Thyroid gland (tissue), 4 donors: ENCODE measurements around the gene DUOX1. TPM values are rescaled to one million over a fixed set of nuclear protein-coding genes. Genes with fewer than 3 reads are reported as not detected.
A peak's percentile ranks its signal among the peaks of the same experiment; 100 is the strongest.

Experiments used
- DNase-seq, 2 donors: peaks; one replicate each; pipeline ENCODE4 v3.0.0-alpha.2; 2019
- H3K27ac ChIP-seq, 3 donors: fragments of 200-600 bp; sonication (generic); 1 replicate in 2 of 3; 2 replicates in 1 of 3; pipeline ENCODE4 v1.5.1; 2016 to 2019; ENCODE audit warnings: mild to moderate bottlenecking in 1 of 3, moderate library complexity in 1 of 3
- H3K27me3 ChIP-seq: fragments of 200-600 bp; sonication (generic); one replicate; pipeline ENCODE4 v1.5.1; 2019
- H3K36me3 ChIP-seq, 2 donors: fragments of 200-600 bp; sonication (generic); one replicate each; pipeline ENCODE4 v1.5.1; 2016 to 2019
- H3K4me1 ChIP-seq, 2 donors: fragments of 200-600 bp; sonication (generic); one replicate each; pipeline ENCODE4 v1.5.1; 2017 to 2019
- H3K4me3 ChIP-seq, 3 donors: fragments of 200-600 bp; sonication (generic); replicated peaks in 1 of 3; 1 replicate in 2 of 3; 2 replicates in 1 of 3; pipeline ENCODE4 v1.5.1; 2016; ENCODE audit warnings: mild to moderate bottlenecking in 1 of 3
- H3K9me3 ChIP-seq: fragments of 200-600 bp; sonication (generic); one replicate; pipeline ENCODE4 v1.5.1; 2017
- CTCF ChIP-seq, 6 experiments: fragments of 200-600 bp in 3 of 6; fragments of 450-650 bp in 3 of 6; sonication (generic) in 3 of 6; IDR thresholded peaks; one replicate each; pipeline ENCODE4 v1.5.1; 2016 to 2019; ENCODE audit warnings: antibody characterized with exemption in 6 of 6, mild to moderate bottlenecking in 2 of 6, inconsistent platforms in 1 of 6, moderate library complexity in 1 of 6
- POLR2A ChIP-seq, 2 donors: fragments of 450-650 bp; IDR thresholded peaks; one replicate each; pipeline ENCODE4 v1.6.1; 2017; ENCODE audit warnings: antibody characterized with exemption in 2 of 2, mild to moderate bottlenecking in 2 of 2, moderate library complexity in 1 of 2
- WGBS, 2 donors: methylation state at CpG; one replicate each; pipeline ENCODE4 v1.1.5; 2017; 5-methylcytosine and 5-hydroxymethylcytosine counted together
- intact Hi-C: fragments of 100-400 bp; cut with DNase I; formaldehyde crosslinking; loops from one replicate; pipeline ENCODE4 v1.15.1; 2023
- total RNA-seq, 4 donors: library from RNA; depleted of rRNA; stranded (reverse); fragments of >200 nt; gene quantifications; one replicate each; pipeline ENCODE4 v1.2.3, GENCODE V29; 2016

The DUOX1 gene
- total RNA-seq, 4 donors from 2014 or later, result 132 to 313 (median 234) TPM

DNA sequence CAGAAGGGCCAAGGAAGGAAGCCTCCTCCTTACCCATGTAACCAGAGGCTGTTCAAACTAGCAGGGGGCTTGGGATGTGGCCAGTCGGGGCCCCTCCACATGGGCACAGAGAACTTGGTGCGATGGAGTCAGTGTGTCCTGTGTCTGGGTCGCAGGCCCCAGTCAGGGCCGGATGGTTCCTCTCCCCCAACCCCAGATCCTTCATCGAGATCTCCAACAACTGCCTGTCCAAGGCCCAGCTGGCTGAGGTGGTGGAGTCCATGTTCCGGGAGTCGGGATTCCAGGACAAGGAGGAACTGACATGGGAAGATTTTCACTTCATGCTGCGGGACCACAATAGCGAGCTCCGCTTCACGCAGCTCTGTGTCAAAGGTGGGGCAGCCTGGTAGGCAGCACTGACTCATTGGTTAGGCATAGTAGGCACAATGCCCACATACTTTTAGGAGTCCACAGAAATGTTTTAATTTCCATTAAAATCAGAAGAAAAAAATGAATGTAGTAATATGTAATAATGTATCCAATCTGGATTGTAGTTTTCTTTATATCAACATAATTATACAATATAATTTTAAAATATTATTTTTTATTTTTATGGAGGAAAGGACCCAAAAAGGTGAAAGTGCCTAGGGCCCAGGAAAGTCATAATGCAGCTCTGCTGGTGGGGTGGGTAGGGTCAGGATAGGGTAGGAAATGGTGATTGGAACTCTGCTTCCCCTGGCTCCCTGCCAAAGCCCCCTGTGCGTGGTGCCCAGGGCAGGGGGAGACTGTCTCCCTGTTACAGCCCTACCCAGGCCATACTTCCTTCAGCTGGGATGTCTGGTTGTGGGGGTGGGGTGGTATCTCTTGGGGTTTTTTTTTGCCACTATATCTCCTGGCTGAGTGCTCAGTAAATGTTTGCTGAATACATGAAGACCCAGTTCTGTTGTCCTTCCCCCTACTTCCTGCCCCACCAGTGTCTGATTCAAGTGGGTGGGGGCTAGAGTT is 18.6 kb downstream of the DUOX1 start:
- no peak for DNase-seq
- no peak for TF ChIP-seq CTCF (IDR thresholded peaks at IDR 0.05)
- no peak for TF ChIP-seq POLR2A (IDR thresholded peaks at IDR 0.05)
- Histone ChIP-seq H3K4me1 (no peaks in the 10 kb centered on the region), H3K27me3 (no peaks in the 10 kb centered on the region), H3K36me3 (peaks cover 50 to 53% of the 10 kb centered on the region in 2 donors), H3K27ac (peak overlapping the region in 1 of 3 donors; percentile 14), H3K9me3 (no peaks in the 10 kb centered on the region), H3K4me3 (no peak overlapping the region)
- intact Hi-C loops, result no loop called here
- WGBS, 2 donors, result 89 to 92% methylated on average over 12 of the region's 12 CpGs

DNA sequence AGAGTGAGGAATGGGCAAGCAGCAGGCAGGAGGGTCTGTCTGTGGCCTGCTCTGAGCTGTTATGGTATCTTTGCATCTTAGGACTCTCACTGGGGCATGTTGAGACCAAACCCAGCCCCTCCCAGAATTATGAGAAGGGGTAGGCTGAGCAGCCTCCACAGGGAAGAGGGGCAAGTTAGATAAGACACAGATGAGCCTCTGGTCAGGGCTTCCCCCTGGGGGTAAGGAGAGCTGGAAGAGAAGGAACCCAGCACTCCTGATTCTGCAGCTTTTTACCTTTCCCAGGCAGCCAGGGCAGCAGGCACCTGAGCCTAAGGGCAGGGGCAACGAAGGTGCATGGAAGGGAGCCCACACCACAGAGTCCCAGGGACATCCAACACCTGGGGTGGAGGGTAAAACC is 19.3 kb downstream of the DUOX1 start:
- DNase-seq, result no peak
- H3K36me3 ChIP-seq, result peaks cover 46 to 47% of the 10 kb centered on the region in 2 donors
- intact Hi-C loops, result no loop called here
- H3K9me3 ChIP-seq, result no peaks in the 10 kb centered on the region
- no peak overlapping the region for H3K4me3 ChIP-seq
- no peaks in the 10 kb centered on the region for H3K27me3 ChIP-seq
- peak overlapping the region in 1 of 3 donors; percentile 14 for H3K27ac ChIP-seq
- 87 to 100% methylated on average over 1 of the region's 1 CpG for WGBS, 2 donors
- TF ChIP-seq POLR2A (IDR thresholded peaks at IDR 0.05) (no peak), CTCF (IDR thresholded peaks at IDR 0.05) (no peak)
- H3K4me1 ChIP-seq, result no peaks in the 10 kb centered on the region

- H3K4me1 ChIP-seq, result no peaks in the 10 kb centered on the region
- no peaks in the 10 kb centered on the region for H3K9me3 ChIP-seq
- no peak for DNase-seq
- H3K27me3 ChIP-seq, result no peaks in the 10 kb centered on the region
- intact Hi-C loops, result no loop called here
- WGBS, 2 donors, result 85 to 88% methylated on average over 4 to 6 of the region's 6 CpGs
- H3K36me3 ChIP-seq, result peaks cover 34 to 42% of the 10 kb centered on the region in 2 donors
- TF ChIP-seq POLR2A (IDR thresholded peaks at IDR 0.05), result no peak
- no peak for TF ChIP-seq CTCF (IDR thresholded peaks at IDR 0.05)
- H3K27ac ChIP-seq, result no peak overlapping the region
- H3K4me3 ChIP-seq, result no peak overlapping the region
Measured at GRCh38 chr15:45150481-45150880, 20.7 kb downstream of the DUOX1 start.

DNA sequence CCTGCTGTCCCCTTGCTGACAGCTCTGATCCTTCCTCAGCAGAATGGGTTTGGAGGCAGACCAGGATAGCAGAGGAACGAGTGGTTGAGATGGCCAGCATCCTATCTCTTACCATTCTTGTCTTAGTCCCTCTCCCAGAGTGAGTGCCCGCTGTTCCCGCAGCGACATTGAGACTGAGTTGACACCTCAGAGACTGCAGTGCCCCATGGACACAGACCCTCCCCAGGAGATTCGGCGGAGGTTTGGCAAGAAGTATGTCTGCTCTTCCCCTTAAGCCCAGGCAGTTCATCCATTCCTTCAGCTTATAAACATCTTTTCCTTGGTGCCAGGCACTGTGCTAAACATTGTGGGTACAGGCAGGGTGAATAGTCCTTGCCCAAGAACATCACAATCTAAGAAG is 21.2 kb downstream of the DUOX1 start:
- Histone ChIP-seq H3K4me1 (no peaks in the 10 kb centered on the region), H3K9me3 (no peaks in the 10 kb centered on the region), H3K27me3 (no peaks in the 10 kb centered on the region), H3K4me3 (no peak overlapping the region), H3K27ac (no peak overlapping the region), H3K36me3 (peaks cover 38 to 42% of the 10 kb centered on the region in 2 donors)
- intact Hi-C loops, result no loop called here
- DNase-seq, result no peak
- no peak for TF ChIP-seq CTCF (IDR thresholded peaks at IDR 0.05)
- 90 to 93% methylated on average over 6 of the region's 6 CpGs for WGBS, 2 donors
